CD14-positive monocyte (primary cell): ENCODE results near the gene HID1. TPM values are rescaled to one million over a fixed set of nuclear protein-coding genes. Genes with fewer than 3 reads are reported as not detected.
A peak's percentile ranks its signal among the peaks of the same experiment; 100 is the strongest.

ENCODE experiments used
- DNase-seq, 3 donors: peaks; one replicate each; pipeline ENCODE4 v3.0.0-alpha.2; 2011 to 2022
- H2AFZ ChIP-seq: 2 replicates; pipeline ENCODE4 v1.6.0; 2012; ENCODE audit warnings: mild to moderate bottlenecking, low read depth, low read length, inconsistent platforms; ENCODE audit not compliant: insufficient read depth, poor library complexity, severe bottlenecking
- H3K27ac ChIP-seq, 2 donors: 1 replicate in 1 of 2; 2 replicates in 1 of 2; pipeline ENCODE4 v1.5.1; 2012 to 2013; ENCODE audit warnings: low read length in 2 of 2, control low read depth in 1 of 2, inconsistent platforms in 1 of 2, low read depth in 1 of 2, mild to moderate bottlenecking in 1 of 2
- H3K27me3 ChIP-seq, 2 donors: one replicate each; pipeline versions ENCODE4 v1.6.0 to v1.6.1; 2011 to 2013; ENCODE audit warnings: low read length in 2 of 2; ENCODE audit not compliant: control insufficient read depth in 2 of 2, insufficient read depth in 2 of 2
- H3K36me3 ChIP-seq, 2 donors: replicated peaks in 1 of 2; 1 replicate in 1 of 2; 2 replicates in 1 of 2; pipeline versions ENCODE4 v1.5.1 to v1.6.1; 2012 to 2013; ENCODE audit warnings: low read length in 2 of 2, control low read depth in 1 of 2, inconsistent platforms in 1 of 2, mild to moderate bottlenecking in 1 of 2; ENCODE audit not compliant: insufficient read depth in 2 of 2, control insufficient read depth in 1 of 2
- H3K4me1 ChIP-seq, 2 donors: 1 replicate in 1 of 2; 2 replicates in 1 of 2; pipeline versions ENCODE4 v1.5.1 to v1.6.1; 2012 to 2013; ENCODE audit warnings: low read length in 2 of 2, control low read depth in 1 of 2, inconsistent platforms in 1 of 2, mild to moderate bottlenecking in 1 of 2, moderate library complexity in 1 of 2; ENCODE audit not compliant: insufficient read depth in 2 of 2, control insufficient read depth in 1 of 2
- H3K4me2 ChIP-seq: replicated peaks from 2 replicates; pipeline ENCODE3; 2012; ENCODE audit warnings: low read length, moderate library complexity, mild to moderate bottlenecking; ENCODE audit not compliant: poor library complexity, severe bottlenecking; ENCODE audit errors: extremely low read depth
- H3K4me3 ChIP-seq, 3 experiments: fragments of 200-600 bp in 1 of 3; sonication (generic) in 1 of 3; replicated peaks in 1 of 3; 1 replicate in 2 of 3; 2 replicates in 1 of 3; pipeline ENCODE4 v1.5.1; 2011 to 2013; ENCODE audit warnings: low read length in 3 of 3, mild to moderate bottlenecking in 3 of 3, control low read depth in 2 of 3, low read depth in 2 of 3, inconsistent platforms in 1 of 3, moderate library complexity in 1 of 3
- H3K79me2 ChIP-seq: 2 replicates; pipeline ENCODE4 v1.6.0; 2012; ENCODE audit warnings: mild to moderate bottlenecking, control low read depth, inconsistent platforms, low read length, moderate library complexity; ENCODE audit not compliant: insufficient read depth
- H3K9ac ChIP-seq: 2 replicates; pipeline ENCODE4 v1.6.0; 2017; ENCODE audit warnings: low read length, mild to moderate bottlenecking; ENCODE audit not compliant: insufficient read depth, poor library complexity, severe bottlenecking
- H3K9me3 ChIP-seq, 2 donors: replicated peaks in 1 of 2; 1 replicate in 1 of 2; 2 replicates in 1 of 2; pipeline versions ENCODE4 v1.5.1 to v1.6.1; 2012 to 2013; ENCODE audit warnings: low read length in 2 of 2, control low read depth in 1 of 2; ENCODE audit not compliant: control insufficient read depth in 1 of 2, insufficient read depth in 1 of 2
- H4K20me1 ChIP-seq: 2 replicates; pipeline ENCODE4 v1.6.0; 2012; ENCODE audit warnings: mild to moderate bottlenecking, low read length, control low read depth, moderate library complexity; ENCODE audit not compliant: insufficient read depth
- H3K27ac Mint-ChIP-seq, 7 donors: one replicate each; pipeline ENCODE4 v1.8.0; 2020; ENCODE audit warnings: mild to moderate bottlenecking in 7 of 7, mixed read lengths in 7 of 7, moderate library complexity in 6 of 7, inconsistent platforms in 2 of 7
- H3K27me3 Mint-ChIP-seq, 3 donors: one replicate each; pipeline ENCODE4 v1.8.0; 2021 to 2022; ENCODE audit warnings: low read depth in 3 of 3, mild to moderate bottlenecking in 3 of 3, mixed read lengths in 3 of 3, moderate library complexity in 3 of 3, inconsistent platforms in 1 of 3
- H3K36me3 Mint-ChIP-seq, 2 donors: one replicate each; pipeline ENCODE4 v1.8.0; 2020; ENCODE audit warnings: mixed read lengths in 2 of 2, inconsistent platforms in 1 of 2, mild to moderate bottlenecking in 1 of 2
- H3K4me1 Mint-ChIP-seq: one replicate; pipeline ENCODE4 v1.8.0; 2020; ENCODE audit warnings: mild to moderate bottlenecking, mixed read lengths
- H3K4me3 Mint-ChIP-seq, 2 donors: one replicate each; pipeline ENCODE4 v1.8.0; 2020; ENCODE audit warnings: mild to moderate bottlenecking in 2 of 2, mixed read lengths in 2 of 2, moderate library complexity in 1 of 2
- H3K9me3 Mint-ChIP-seq, 7 donors: one replicate each; pipeline ENCODE4 v1.8.0; 2020 to 2022; ENCODE audit warnings: mixed read lengths in 7 of 7, mild to moderate bottlenecking in 6 of 7, moderate library complexity in 6 of 7, inconsistent platforms in 2 of 7
- WGBS: methylation state at CpG from one replicate; pipeline ENCODE4 v1.1.5; 2013; ENCODE audit warnings: missing lambda C conversion rate; ENCODE audit not compliant: insufficient coverage; 5-methylcytosine and 5-hydroxymethylcytosine counted together
- intact Hi-C, 2 donors: fragments of 100-400 bp; cut with micrococcal nuclease; formaldehyde crosslinking; loops; one replicate each; pipeline versions ENCODE4 v1.15.0 to v1.15.1; 2023
- polyA plus RNA-seq, 3 donors: library from polyadenylated mRNA; depleted of rRNA in 1 of 3; unstranded in 2 of 3; stranded (reverse) in 1 of 3; fragments of 300-500 nt in 2 of 3; fragments of >200 nt in 1 of 3; fragmentation: Illumina TruSeq in 2 of 3; gene quantifications; 1 replicate in 2 of 3; 2 replicates in 1 of 3; pipeline ENCODE4 v1.2.3, GENCODE V29; 2012 to 2021
- TF ChIP-seq, protein P1 (sequence below): fragments of 200-600 bp; IDR thresholded peaks from one replicate; pipeline ENCODE4 v1.8.0; 2022; ENCODE audit warnings: antibody characterized with exemption, mild to moderate bottlenecking

The HID1 gene
- polyA plus RNA-seq, 3 donors = not detected

DNA sequence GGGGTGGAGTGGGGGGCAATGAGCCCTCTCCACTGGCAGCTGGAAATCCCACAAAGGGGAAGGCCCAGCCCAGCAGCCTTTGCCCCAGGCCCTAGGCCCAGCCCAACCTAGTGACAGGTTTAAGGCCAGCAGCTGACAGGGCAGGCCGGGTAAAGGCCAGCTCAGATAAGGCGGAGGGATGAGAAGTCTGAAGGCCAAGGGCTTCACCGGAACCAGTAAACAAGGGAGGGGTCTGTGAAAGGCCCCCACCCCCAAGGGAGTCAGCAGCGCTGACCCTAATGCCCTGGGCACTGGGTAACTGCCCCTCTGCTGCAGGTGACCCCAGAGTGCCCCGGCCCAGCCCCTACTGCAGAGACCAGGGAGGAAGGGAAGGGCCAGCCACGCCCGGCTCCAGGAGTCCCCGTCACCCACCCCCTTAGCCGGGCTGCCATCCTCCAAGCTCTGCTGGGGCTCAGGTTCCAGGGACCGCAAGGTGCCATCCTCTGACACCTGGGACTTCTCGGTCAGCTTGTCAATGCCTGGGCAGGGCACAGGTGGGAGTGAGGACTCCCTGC lies 19.3 kb downstream of the HID1 start:
- no peak overlapping the region for H2AFZ ChIP-seq
- H3K27ac ChIP-seq = no peak overlapping the region
- 86% methylated on average over 10 of the region's 11 CpGs for WGBS
- H3K9me3 Mint-ChIP-seq = peaks cover 4 to 14% (median 13%) of the 10 kb centered on the region in 7 donors
- H3K36me3 Mint-ChIP-seq = no peaks in the 10 kb centered on the region
- H3K4me3 Mint-ChIP-seq = no peak overlapping the region
- H3K4me3 ChIP-seq = no peak overlapping the region
- peaks cover 5 to 12% of the 10 kb centered on the region in 2 donors for H3K9me3 ChIP-seq
- H4K20me1 ChIP-seq = no peaks in the 10 kb centered on the region
- H3K4me1 Mint-ChIP-seq = peaks cover 6% of the 10 kb centered on the region
- H3K4me2 ChIP-seq = no peak overlapping the region
- no peak for DNase-seq
- peaks cover 0 to 9% of the 10 kb centered on the region in 2 donors for H3K27me3 ChIP-seq
- no peaks in the 10 kb centered on the region for H3K4me1 ChIP-seq
- peaks cover 6 to 21% (median 15%) of the 10 kb centered on the region in 3 donors for H3K27me3 Mint-ChIP-seq
- no peak overlapping the region for H3K9ac ChIP-seq
- H3K79me2 ChIP-seq = no peaks in the 10 kb centered on the region
- intact Hi-C loops = loop anchor here in 1 of 2 donors (10.0 kb wide), 1 partner anchor 208 kb away; the partner anchor contains the start of gene NHERF1
- no peaks in the 10 kb centered on the region for H3K36me3 ChIP-seq
- TF ChIP-seq, protein P1, sequence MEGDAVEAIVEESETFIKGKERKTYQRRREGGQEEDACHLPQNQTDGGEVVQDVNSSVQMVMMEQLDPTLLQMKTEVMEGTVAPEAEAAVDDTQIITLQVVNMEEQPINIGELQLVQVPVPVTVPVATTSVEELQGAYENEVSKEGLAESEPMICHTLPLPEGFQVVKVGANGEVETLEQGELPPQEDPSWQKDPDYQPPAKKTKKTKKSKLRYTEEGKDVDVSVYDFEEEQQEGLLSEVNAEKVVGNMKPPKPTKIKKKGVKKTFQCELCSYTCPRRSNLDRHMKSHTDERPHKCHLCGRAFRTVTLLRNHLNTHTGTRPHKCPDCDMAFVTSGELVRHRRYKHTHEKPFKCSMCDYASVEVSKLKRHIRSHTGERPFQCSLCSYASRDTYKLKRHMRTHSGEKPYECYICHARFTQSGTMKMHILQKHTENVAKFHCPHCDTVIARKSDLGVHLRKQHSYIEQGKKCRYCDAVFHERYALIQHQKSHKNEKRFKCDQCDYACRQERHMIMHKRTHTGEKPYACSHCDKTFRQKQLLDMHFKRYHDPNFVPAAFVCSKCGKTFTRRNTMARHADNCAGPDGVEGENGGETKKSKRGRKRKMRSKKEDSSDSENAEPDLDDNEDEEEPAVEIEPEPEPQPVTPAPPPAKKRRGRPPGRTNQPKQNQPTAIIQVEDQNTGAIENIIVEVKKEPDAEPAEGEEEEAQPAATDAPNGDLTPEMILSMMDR = no peak
- peak overlapping the region in 1 of 7 donors; percentile 20 for H3K27ac Mint-ChIP-seq

DNA sequence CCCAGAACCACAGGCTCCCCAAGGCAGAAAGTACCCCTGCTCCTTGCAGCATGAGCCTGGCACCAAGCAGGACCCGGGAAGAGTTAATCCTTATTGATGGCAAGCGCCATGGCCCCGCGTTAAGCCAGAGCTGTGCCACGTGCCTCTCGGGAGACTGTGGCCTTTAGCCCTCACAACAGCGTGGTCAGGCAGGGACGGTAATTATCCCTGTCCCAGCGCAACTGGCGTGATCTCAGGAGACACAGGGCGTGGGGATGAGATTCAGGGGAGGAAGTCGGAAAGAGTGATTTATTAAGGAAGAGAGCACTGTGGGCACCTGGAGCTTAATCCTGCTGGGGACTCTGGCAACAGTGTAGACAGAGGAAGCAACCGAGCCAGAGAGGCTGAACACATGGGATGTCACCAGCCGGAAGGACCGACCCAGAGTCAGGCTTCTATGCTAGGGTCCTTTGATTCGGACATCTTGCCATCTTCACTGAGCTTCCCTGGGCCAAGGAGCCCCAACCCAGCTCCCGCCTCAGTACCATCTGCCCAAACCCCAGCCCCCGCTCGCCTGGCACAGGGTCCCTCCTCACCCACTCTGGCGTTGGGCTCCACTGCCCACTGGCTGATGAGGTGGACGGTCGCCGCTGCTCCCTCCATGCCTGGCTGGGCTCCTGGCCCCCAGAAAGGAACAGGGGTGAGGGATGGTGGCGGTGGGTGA lies 20.0 kb downstream of the HID1 start:
- TF ChIP-seq, protein P1 = no peak
- H3K4me1 Mint-ChIP-seq = peaks cover 6% of the 10 kb centered on the region
- Histone ChIP-seq H3K4me1 (no peaks in the 10 kb centered on the region), H3K9me3 (peaks cover 5 to 12% of the 10 kb centered on the region in 2 donors), H3K27ac (no peak overlapping the region), H3K36me3 (no peaks in the 10 kb centered on the region), H2AFZ (no peak overlapping the region), H3K4me2 (no peak overlapping the region), H3K4me3 (no peak overlapping the region), H4K20me1 (no peaks in the 10 kb centered on the region), H3K9ac (no peak overlapping the region), H3K79me2 (no peaks in the 10 kb centered on the region), H3K27me3 (peaks cover 0 to 9% of the 10 kb centered on the region in 2 donors)
- DNase-seq = no peak
- peaks cover 4 to 14% (median 13%) of the 10 kb centered on the region in 7 donors for H3K9me3 Mint-ChIP-seq
- peak overlapping the region in 1 of 2 donors; percentile 33 for H3K4me3 Mint-ChIP-seq
- 77% methylated on average over 16 of the region's 24 CpGs for WGBS
- H3K36me3 Mint-ChIP-seq = no peaks in the 10 kb centered on the region
- H3K27ac Mint-ChIP-seq = peak overlapping the region in 1 of 7 donors; percentile 54
- peaks cover 6 to 23% (median 15%) of the 10 kb centered on the region in 3 donors for H3K27me3 Mint-ChIP-seq
- intact Hi-C loops = loop anchor here in 1 of 2 donors (10.0 kb wide), 1 partner anchor 208 kb away; the partner anchor contains the start of gene NHERF1
